Left lung (tissue), 10 donors: ENCODE data around the gene OGG1. TPM values are rescaled to one million over a fixed set of nuclear protein-coding genes. Genes with fewer than 3 reads are reported as not detected.
A peak's percentile ranks its signal among the peaks of the same experiment; 100 is the strongest.

ENCODE experiments used
- ATAC-seq: fragments of 200-7000 bp; cut with Tn5 transposase; one replicate; pipeline ENCODE4 v1.9.1; 2020; ENCODE audit warnings: moderate library complexity
- DNase-seq, 4 donors: peaks; one replicate each; pipeline ENCODE4 v3.0.0-alpha.2; 2013 to 2020
- H3K27ac ChIP-seq, 2 donors: fragments of 200-600 bp; sonication (generic) in 1 of 2; one replicate each; pipeline versions ENCODE4 v1.5.0 to v1.8.0; 2020 to 2021
- H3K27me3 ChIP-seq, 2 donors: fragments of 200-600 bp; sonication (generic) in 1 of 2; one replicate each; pipeline versions ENCODE4 v1.5.0 to v1.8.0; 2020 to 2021
- H3K36me3 ChIP-seq, 2 donors: fragments of 200-600 bp; sonication (generic) in 1 of 2; one replicate each; pipeline versions ENCODE4 v1.5.0 to v1.8.0; 2020 to 2021
- H3K4me1 ChIP-seq, 2 donors: fragments of 200-600 bp; one replicate each; pipeline ENCODE4 v1.8.0; 2021
- H3K4me3 ChIP-seq, 2 donors: fragments of 200-600 bp; sonication (generic) in 1 of 2; one replicate each; pipeline versions ENCODE4 v1.5.0 to v1.8.0; 2020 to 2021; ENCODE audit warnings: mild to moderate bottlenecking in 1 of 2
- H3K9me3 ChIP-seq, 2 donors: fragments of 200-600 bp; sonication (generic) in 1 of 2; one replicate each; pipeline versions ENCODE4 v1.5.0 to v1.8.0; 2020 to 2021
- CTCF ChIP-seq, 2 donors: fragments of 200-600 bp; sonication (generic) in 1 of 2; IDR thresholded peaks; one replicate each; pipeline versions ENCODE4 v1.5.0 to v1.8.0; 2021; ENCODE audit warnings: antibody characterized with exemption in 2 of 2
- intact Hi-C, 2 donors: fragments of 100-400 bp; cut with DNase I; formaldehyde crosslinking; loops; one replicate each; pipeline versions ENCODE4 v1.11.2 to v1.14.2; 2022
- polyA plus RNA-seq, 6 donors: library from polyadenylated mRNA; unstranded; fragments of 120-200 nt; gene quantifications; one replicate each; pipeline ENCODE4 v1.2.1, GENCODE V29; 2013; ENCODE audit not compliant: insufficient read length in 6 of 6
- total RNA-seq, 2 donors: library from RNA; stranded (reverse); fragmentation: NEBNext Ultra II Directional; extraction: Animal tissue kit (Norgen Biotek cat#: 25700); gene quantifications; one replicate each; pipeline ENCODE4 v1.2.1, GENCODE V29; 2021
- donor health status: DM: no; HTN: yes; CAD: no.
- donor health status: DM: no; HTN: no; CAD: no.

Gene OGG1
- total and polyA plus RNA-seq, 8 donors, result 19.9 to 73.1 (median 68.8) TPM

GRCh38 chr3:9786825-9787669 lies 37.3 kb downstream of the OGG1 start:
- intact Hi-C loops, result no loop called here
- ATAC-seq, result no peak
- no peak for DNase-seq
- no peak overlapping the region for H3K27ac ChIP-seq
- no peak for TF ChIP-seq CTCF (IDR thresholded peaks at IDR 0.05)
- peaks cover 0 to 88% of the 10 kb centered on the region in 2 donors for H3K36me3 ChIP-seq
- H3K9me3 ChIP-seq, result no peaks in the 10 kb centered on the region
- H3K4me1 ChIP-seq, result peaks cover 4 to 26% of the 10 kb centered on the region in 2 donors
- H3K27me3 ChIP-seq, result no peaks in the 10 kb centered on the region
- no peak overlapping the region for H3K4me3 ChIP-seq

GRCh38 chr3:9787714-9788113 lies 38.0 kb downstream of the OGG1 start:
- DNase-seq, result no peak
- peaks cover 4 to 19% of the 10 kb centered on the region in 2 donors for H3K4me1 ChIP-seq
- H3K27ac ChIP-seq, result no peak overlapping the region
- H3K4me3 ChIP-seq, result no peak overlapping the region
- no peaks in the 10 kb centered on the region for H3K9me3 ChIP-seq
- TF ChIP-seq CTCF (IDR thresholded peaks at IDR 0.05), result no peak
- peaks cover 0 to 81% of the 10 kb centered on the region in 2 donors for H3K36me3 ChIP-seq
- H3K27me3 ChIP-seq, result no peaks in the 10 kb centered on the region
- intact Hi-C loops, result no loop called here
- ATAC-seq, result no peak

- H3K4me3 ChIP-seq, result peak overlapping the region in 1 of 2 donors; percentile 99
- no peak for TF ChIP-seq CTCF (IDR thresholded peaks at IDR 0.05)
- H3K27ac ChIP-seq, result peak overlapping the region in 1 of 2 donors; percentile 98
- H3K36me3 ChIP-seq, result peaks cover 0 to 62% of the 10 kb centered on the region in 2 donors
- peaks cover 17 to 46% of the 10 kb centered on the region in 2 donors for H3K4me1 ChIP-seq
- H3K9me3 ChIP-seq, result no peaks in the 10 kb centered on the region
- DNase-seq, result no peak
- no peak for ATAC-seq
- intact Hi-C loops, result no loop called here
- no peaks in the 10 kb centered on the region for H3K27me3 ChIP-seq
These were observed 41.4 kb downstream of the OGG1 start for GRCh38 chr3:9791127-9791526.

- Histone ChIP-seq H3K4me1 (peaks cover 17 to 51% of the 10 kb centered on the region in 2 donors), H3K27ac (peak overlapping the region; percentile 89 to 98), H3K27me3 (no peaks in the 10 kb centered on the region), H3K9me3 (no peaks in the 10 kb centered on the region), H3K36me3 (peaks cover 0 to 62% of the 10 kb centered on the region in 2 donors), H3K4me3 (peak overlapping the region; percentile 85 to 99)
- ATAC-seq (no peak), DNase-seq (no peak)
- TF ChIP-seq CTCF (IDR thresholded peaks at IDR 0.05), result no peak
- intact Hi-C loops, result no loop called here
These were observed 42.1 kb downstream of the OGG1 start for GRCh38 chr3:9791790-9792404.
